A549 (cell line): ENCODE results near the gene CLEC16A. TPM values are rescaled to one million over a fixed set of nuclear protein-coding genes. Genes with fewer than 3 reads are reported as not detected.

ENCODE experiments used
- ATAC-seq, 2 experiments: fragments of 200-7000 bp in 1 of 2; fragments of >200 bp in 1 of 2; cut with Nextera tagmentation in 1 of 2; cut with Tn5 transposase in 1 of 2; 3 replicates each; pipeline versions ENCODE4 v1.8.0 to v1.9.1; 2018 to 2020; ENCODE audit warnings: mild to moderate bottlenecking in 1 of 2, moderate library complexity in 1 of 2
- CTCF ChIA-PET: fragments of 300-600 bp; sonication (Branson Sonifier 250); formaldehyde crosslinking; extraction: SDS; loops from one replicate; lab custom pipeline; 2021; ENCODE audit warnings: antibody characterized with exemption, inconsistent platforms; lab: Yijun Ruan, JAX
- POLR2A ChIA-PET: fragments of 350-600 bp; formaldehyde crosslinking; extraction: SDS; loops from one replicate; lab custom pipeline; 2021; ENCODE audit warnings: antibody characterized with exemption, inconsistent platforms; lab: Yijun Ruan, JAX
- DNase-seq, 2 experiments: peaks; one replicate each; pipeline versions ENCODE4 v3.0.0 to v3.0.0-alpha.2; 2011 to 2016; ENCODE audit warnings: low read depth in 1 of 2, low spot score in 1 of 2
- FAIRE-seq: peaks from 2 replicates; lab custom pipeline; 2011; peaks lifted over from hg19 to GRCh38; lab: Jason Lieb, UNC
- H3K27ac ChIP-seq, 2 experiments: fragments of >200 bp; sonication (Bioruptor Twin); formaldehyde crosslinking; 3 replicates each; pipeline ENCODE4 v1.5.1; 2016 to 2017
- H3K4me1 ChIP-seq: fragments of >200 bp; sonication (Bioruptor Twin); formaldehyde crosslinking; 3 replicates; pipeline ENCODE4 v1.6.1; 2016
- H3K4me2 ChIP-seq: fragments of >200 bp; sonication (Bioruptor Twin); formaldehyde crosslinking; 3 replicates; pipeline ENCODE4 v1.6.1; 2016
- H3K4me3 ChIP-seq: fragments of >200 bp; sonication (Bioruptor Twin); formaldehyde crosslinking; 3 replicates; pipeline ENCODE4 v1.5.1; 2016
- H3K9me3 ChIP-seq: fragments of >200 bp; sonication (Bioruptor Twin); formaldehyde crosslinking; 3 replicates; pipeline ENCODE4 v1.6.1; 2016
- CBX2 ChIP-seq: fragments of 200-600 bp; sonication (generic); IDR thresholded peaks from 2 replicates; pipeline ENCODE4 v1.6.1; 2016; ENCODE audit warnings: low read depth, mild to moderate bottlenecking, borderline replicate concordance
- CHD2 ChIP-seq: fragments of 150-350 bp; IDR thresholded peaks from 2 replicates; pipeline ENCODE4 v1.6.1; 2014; ENCODE audit warnings: low read length; ENCODE audit not compliant: partially characterized antibody
- EHMT2 ChIP-seq: fragments of 200-600 bp; sonication (generic); IDR thresholded peaks from 2 replicates; pipeline ENCODE4 v1.6.1; 2016; ENCODE audit warnings: antibody characterized with exemption, low read depth, mild to moderate bottlenecking, moderate library complexity
- FOSB ChIP-seq: fragments of 250-450 bp; sonication (Bioruptor Pico); IDR thresholded peaks from 2 replicates; pipeline ENCODE4 v1.5.0; 2020; ENCODE audit warnings: mild to moderate bottlenecking, moderate library complexity
- FOSL2 ChIP-seq, 2 experiments: fragments of 450-650 bp in 1 of 2; fragments of >200 bp in 1 of 2; sonication (Bioruptor Twin) in 1 of 2; formaldehyde crosslinking; IDR thresholded peaks; 2 replicates each; pipeline versions ENCODE4 v1.5.0 to v1.6.1; 2016 to 2020; ENCODE audit warnings: mild to moderate bottlenecking in 1 of 2, moderate library complexity in 1 of 2
- HDAC2 ChIP-seq: fragments of 200-600 bp; sonication (generic); IDR thresholded peaks from 2 replicates; pipeline ENCODE4 v1.6.1; 2016
- HOXB13 ChIP-seq: fragments of 250-450 bp; sonication (Bioruptor Pico); IDR thresholded peaks from 2 replicates; pipeline ENCODE4 v1.5.0; 2020; ENCODE audit warnings: low read depth, mild to moderate bottlenecking, moderate library complexity
- NFE2L2 ChIP-seq: fragments of 150-350 bp; conservative IDR thresholded peaks from 2 replicates; pipeline ENCODE4 v1.6.1; 2014; ENCODE audit warnings: low read length
- POLR2AphosphoS2 ChIP-seq: conservative IDR thresholded peaks from 2 replicates; pipeline ENCODE4 v1.6.1; 2012; ENCODE audit warnings: low read length, improper control_type of control experiment, inconsistent platforms
- RFX5 ChIP-seq: fragments of 450-650 bp; IDR thresholded peaks from 2 replicates; pipeline ENCODE4 v1.7.1; 2014; ENCODE audit warnings: antibody characterized with exemption, mild to moderate bottlenecking, moderate library complexity
- SMC3 ChIP-seq: fragments of >200 bp; sonication (Bioruptor Twin); formaldehyde crosslinking; IDR thresholded peaks from 3 replicates; pipeline ENCODE4 v1.6.1; 2018; ENCODE audit warnings: inconsistent platforms
- TP53 ChIP-seq: fragments of 250-450 bp; sonication (Bioruptor Pico); IDR thresholded peaks from 2 replicates; pipeline ENCODE4 v1.5.0; 2021; ENCODE audit warnings: mild to moderate bottlenecking, moderate library complexity
- ZFP36 ChIP-seq: fragments of 450-650 bp; IDR thresholded peaks from 2 replicates; pipeline ENCODE4 v1.6.1; 2014; ENCODE audit warnings: borderline replicate concordance; ENCODE audit not compliant: partially characterized antibody
- ZNF302 ChIP-seq: fragments of 250-450 bp; sonication (Bioruptor Pico); IDR thresholded peaks from 2 replicates; pipeline ENCODE4 v1.9.0; 2021; ENCODE audit warnings: inconsistent platforms, mild to moderate bottlenecking, moderate library complexity
- WGBS: methylation state at CpG from one replicate; pipeline ENCODE4 v1.1.6; 2017; ENCODE audit errors: missing lambda C conversion rate; 5-methylcytosine and 5-hydroxymethylcytosine counted together
- polyA plus RNA-seq, 4 experiments: library from polyadenylated mRNA; depleted of rRNA in 3 of 4; stranded (reverse); fragments of >200 nt; fragmentation: RNase III in 1 of 4; extraction: RNeasy Plus Mini Kit Qiagen cat#74134 plus additional on column Dnase treatment in 1 of 4; gene quantifications; 2 replicates in 3 of 4; 3 replicates in 1 of 4; pipeline ENCODE4 v1.2.3, GENCODE V29; 2011 to 2017
- TF ChIP-seq, protein P1 (sequence below): IDR thresholded peaks from 2 replicates; pipeline ENCODE4 v1.6.1; 2012
- TF ChIP-seq, protein P2 (sequence below): IDR thresholded peaks from 2 replicates; pipeline ENCODE4 v1.6.1; 2012; ENCODE audit warnings: low read depth, borderline replicate concordance
- TF ChIP-seq, protein P3 (sequence below): fragments of >200 bp; sonication (Bioruptor Twin); formaldehyde crosslinking; IDR thresholded peaks from 3 replicates; pipeline ENCODE4 v1.5.1; 2016
- TF ChIP-seq, protein P4 (sequence below): fragments of >200 bp; sonication (Bioruptor Twin); formaldehyde crosslinking; IDR thresholded peaks from 2 replicates; pipeline ENCODE4 v1.6.1; 2016
- TF ChIP-seq, protein P5 (sequence below): fragments of 250-450 bp; sonication (Bioruptor Pico); IDR thresholded peaks from 2 replicates; pipeline ENCODE4 v1.5.0; 2020; ENCODE audit warnings: low read depth, mild to moderate bottlenecking, moderate library complexity

CLEC16A gene
- polyA plus RNA-seq, 2 of the 4 experiments (the other 2 are of a cell fraction): 8.3 to 10.4 TPM

DNA sequence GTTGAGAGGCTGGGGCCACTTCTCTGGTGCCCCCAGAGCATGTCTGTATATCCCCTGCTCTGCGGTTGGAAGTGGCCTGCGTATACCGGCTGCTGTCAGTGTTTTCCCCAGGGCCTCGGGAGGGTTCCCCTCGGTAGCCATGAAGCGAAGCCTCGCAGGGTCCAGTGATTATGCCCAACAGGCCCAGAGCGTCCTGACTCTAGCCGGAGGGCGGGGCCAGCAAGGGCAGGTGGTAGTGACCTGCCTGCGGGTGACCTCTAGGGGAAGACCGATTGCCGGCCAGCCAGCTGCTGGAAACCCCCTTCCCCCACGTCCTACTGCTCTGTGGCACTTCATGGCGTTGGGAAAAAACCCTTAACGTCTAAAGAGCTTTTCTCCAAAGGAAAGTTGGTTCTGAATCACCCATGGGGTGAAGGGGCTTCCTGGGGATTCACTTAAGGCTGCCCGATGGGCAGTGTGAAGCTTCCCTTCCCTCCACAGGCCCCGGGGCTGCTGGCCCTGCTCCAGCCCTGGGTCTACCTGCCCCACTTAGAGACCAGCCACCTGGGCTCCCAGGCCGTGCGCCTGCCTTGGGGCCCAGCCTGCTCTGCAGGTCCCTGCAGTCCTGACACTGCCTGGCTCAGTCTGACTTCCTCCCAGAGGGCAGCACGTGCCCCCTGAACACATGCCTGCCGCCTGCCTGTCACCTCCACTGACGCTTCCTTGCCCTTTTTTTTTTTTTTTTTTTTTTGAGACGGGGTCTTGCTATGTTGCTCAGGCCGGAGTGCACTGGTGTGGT is 238.9 kb downstream of the CLEC16A start:
- no peak for ATAC-seq

DNA sequence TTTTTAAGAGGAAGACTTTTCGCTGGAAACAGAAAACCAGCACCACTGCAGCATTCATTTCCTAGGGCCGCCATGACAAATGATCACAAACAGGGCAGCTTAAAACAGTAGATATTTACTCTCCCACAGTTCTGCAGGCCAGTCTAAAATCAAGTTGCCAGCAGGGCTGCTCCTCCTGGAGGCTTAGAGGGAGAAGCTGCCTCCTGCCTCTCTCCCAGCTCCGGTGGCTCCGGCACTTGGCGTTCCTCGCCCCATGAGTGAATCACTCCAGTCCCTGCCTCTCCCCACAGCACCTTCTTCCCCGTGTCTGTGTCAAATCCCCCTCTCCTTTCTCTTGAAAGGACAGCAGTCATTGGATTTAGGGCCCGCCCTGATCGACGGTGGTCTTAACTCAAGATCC is 239.6 kb downstream of the CLEC16A start:
- no peak for TF ChIP-seq FOSL2 (IDR thresholded peaks at IDR 0.05)
- TF ChIP-seq FOSL2 (CRISPR knock-in tag; IDR thresholded peaks at IDR 0.05): no peak
- TF ChIP-seq, protein P1, sequence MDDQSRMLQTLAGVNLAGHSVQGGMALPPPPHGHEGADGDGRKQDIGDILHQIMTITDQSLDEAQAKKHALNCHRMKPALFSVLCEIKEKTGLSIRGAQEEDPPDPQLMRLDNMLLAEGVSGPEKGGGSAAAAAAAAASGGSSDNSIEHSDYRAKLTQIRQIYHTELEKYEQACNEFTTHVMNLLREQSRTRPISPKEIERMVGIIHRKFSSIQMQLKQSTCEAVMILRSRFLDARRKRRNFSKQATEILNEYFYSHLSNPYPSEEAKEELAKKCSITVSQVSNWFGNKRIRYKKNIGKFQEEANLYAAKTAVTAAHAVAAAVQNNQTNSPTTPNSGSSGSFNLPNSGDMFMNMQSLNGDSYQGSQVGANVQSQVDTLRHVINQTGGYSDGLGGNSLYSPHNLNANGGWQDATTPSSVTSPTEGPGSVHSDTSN: no peak
- no peak for TF ChIP-seq HDAC2
- TF ChIP-seq, protein P2, sequence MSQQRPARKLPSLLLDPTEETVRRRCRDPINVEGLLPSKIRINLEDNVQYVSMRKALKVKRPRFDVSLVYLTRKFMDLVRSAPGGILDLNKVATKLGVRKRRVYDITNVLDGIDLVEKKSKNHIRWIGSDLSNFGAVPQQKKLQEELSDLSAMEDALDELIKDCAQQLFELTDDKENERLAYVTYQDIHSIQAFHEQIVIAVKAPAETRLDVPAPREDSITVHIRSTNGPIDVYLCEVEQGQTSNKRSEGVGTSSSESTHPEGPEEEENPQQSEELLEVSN: no peak
- TF ChIP-seq, protein P3, sequence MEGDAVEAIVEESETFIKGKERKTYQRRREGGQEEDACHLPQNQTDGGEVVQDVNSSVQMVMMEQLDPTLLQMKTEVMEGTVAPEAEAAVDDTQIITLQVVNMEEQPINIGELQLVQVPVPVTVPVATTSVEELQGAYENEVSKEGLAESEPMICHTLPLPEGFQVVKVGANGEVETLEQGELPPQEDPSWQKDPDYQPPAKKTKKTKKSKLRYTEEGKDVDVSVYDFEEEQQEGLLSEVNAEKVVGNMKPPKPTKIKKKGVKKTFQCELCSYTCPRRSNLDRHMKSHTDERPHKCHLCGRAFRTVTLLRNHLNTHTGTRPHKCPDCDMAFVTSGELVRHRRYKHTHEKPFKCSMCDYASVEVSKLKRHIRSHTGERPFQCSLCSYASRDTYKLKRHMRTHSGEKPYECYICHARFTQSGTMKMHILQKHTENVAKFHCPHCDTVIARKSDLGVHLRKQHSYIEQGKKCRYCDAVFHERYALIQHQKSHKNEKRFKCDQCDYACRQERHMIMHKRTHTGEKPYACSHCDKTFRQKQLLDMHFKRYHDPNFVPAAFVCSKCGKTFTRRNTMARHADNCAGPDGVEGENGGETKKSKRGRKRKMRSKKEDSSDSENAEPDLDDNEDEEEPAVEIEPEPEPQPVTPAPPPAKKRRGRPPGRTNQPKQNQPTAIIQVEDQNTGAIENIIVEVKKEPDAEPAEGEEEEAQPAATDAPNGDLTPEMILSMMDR: no peak
- TF ChIP-seq NFE2L2: no peak
- no peak for TF ChIP-seq ZNF302 (CRISPR knock-in tag)
- no peak for TF ChIP-seq RFX5
- TF ChIP-seq, protein P4, sequence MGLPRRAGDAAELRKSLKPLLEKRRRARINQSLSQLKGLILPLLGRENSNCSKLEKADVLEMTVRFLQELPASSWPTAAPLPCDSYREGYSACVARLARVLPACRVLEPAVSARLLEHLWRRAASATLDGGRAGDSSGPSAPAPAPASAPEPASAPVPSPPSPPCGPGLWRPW: no peak
- no peak for TF ChIP-seq TP53 (CRISPR knock-in tag)
- TF ChIP-seq HOXB13 (CRISPR knock-in tag): no peak
- TF ChIP-seq, protein P5, sequence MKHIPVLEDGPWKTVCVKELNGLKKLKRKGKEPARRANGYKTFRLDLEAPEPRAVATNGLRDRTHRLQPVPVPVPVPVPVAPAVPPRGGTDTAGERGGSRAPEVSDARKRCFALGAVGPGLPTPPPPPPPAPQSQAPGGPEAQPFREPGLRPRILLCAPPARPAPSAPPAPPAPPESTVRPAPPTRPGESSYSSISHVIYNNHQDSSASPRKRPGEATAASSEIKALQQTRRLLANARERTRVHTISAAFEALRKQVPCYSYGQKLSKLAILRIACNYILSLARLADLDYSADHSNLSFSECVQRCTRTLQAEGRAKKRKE (CRISPR knock-in tag): no peak
- no peak for TF ChIP-seq ZFP36
- no peak for TF ChIP-seq CHD2
- no peak for TF ChIP-seq POLR2AphosphoS2
- TF ChIP-seq CBX2: no peak
- TF ChIP-seq EHMT2: no peak
- TF ChIP-seq FOSB (CRISPR knock-in tag): no peak
- FAIRE-seq (no peak), ATAC-seq (no peak), DNase-seq (no peak)
- CTCF ChIA-PET: interaction anchor here (1.5 kb wide), 1 partner anchor 21 kb away, joined by 3 read pairs; no protein-coding TSS in a partner anchor
- Histone ChIP-seq H3K4me1 (no peaks in the 10 kb centered on the region), H3K27ac (no peak overlapping the region), H3K4me3 (no peak overlapping the region), H3K4me2 (no peak overlapping the region), H3K9me3 (no peaks in the 10 kb centered on the region)
- POLR2A ChIA-PET: interaction anchor here (0.9 kb wide), 1 partner anchor 72 kb away, joined by 4 read pairs; the partner anchor contains the start of gene SOCS1
- whole genome bisulfite sequencing: 91% methylated on average over 10 of the region's 10 CpGs

More for the DNA sequence above, 238.9 kb downstream of the CLEC16A start:
- no peak for FAIRE-seq
- Histone ChIP-seq H3K9me3 (no peaks in the 10 kb centered on the region), H3K27ac (no peak overlapping the region), H3K4me2 (no peak overlapping the region), H3K4me1 (no peaks in the 10 kb centered on the region)
- ChIA-PET CTCF (interaction anchor here (1.5 kb wide), 1 partner anchor 22 kb away, joined by 3 read pairs; no protein-coding TSS in a partner anchor), POLR2A (interaction anchor here (0.6 to 0.9 kb wide), 2 partner anchors 72 to 109 kb away, joined by 4 to 7 read pairs; partner anchors contain the start of gene SOCS1)
- WGBS: 91% methylated on average over 22 of the region's 25 CpGs
- no peak for DNase-seq
- no peak for TF ChIP-seq ZNF302 (CRISPR knock-in tag)
- TF ChIP-seq CHD2: no peak
- no peak for TF ChIP-seq SMC3
- TF ChIP-seq CBX2: no peak
- TF ChIP-seq, all 56 proteins: peak for 0
- H3K4me3 ChIP-seq: no peak overlapping the region
